22Rv1 (cell line): ENCODE measurements around the gene CYB561A3.

Experiments used
- CTCF ChIP-seq: fragments of 450-650 bp; IDR thresholded peaks from 2 replicates; pipeline ENCODE4 v1.5.1; 2017; ENCODE audit warnings: mild to moderate bottlenecking
- ZFX ChIP-seq: fragments of 450-650 bp; IDR thresholded peaks from 2 replicates; pipeline ENCODE4 v1.6.1; 2017; ENCODE audit warnings: antibody characterized with exemption, borderline replicate concordance

- TF ChIP-seq CTCF (no peak), ZFX (no peak)
Measured at GRCh38 chr11:61375761-61376108, 14.1 kb upstream of the CYB561A3 start.
